ENCODE results near the gene NUAK2. TPM values are rescaled to one million over a fixed set of nuclear protein-coding genes. Genes with fewer than 3 reads are reported as not detected.

Gene NUAK2
- total RNA-seq, 1 donor from 2014 or later: 4.7 TPM

DNA sequence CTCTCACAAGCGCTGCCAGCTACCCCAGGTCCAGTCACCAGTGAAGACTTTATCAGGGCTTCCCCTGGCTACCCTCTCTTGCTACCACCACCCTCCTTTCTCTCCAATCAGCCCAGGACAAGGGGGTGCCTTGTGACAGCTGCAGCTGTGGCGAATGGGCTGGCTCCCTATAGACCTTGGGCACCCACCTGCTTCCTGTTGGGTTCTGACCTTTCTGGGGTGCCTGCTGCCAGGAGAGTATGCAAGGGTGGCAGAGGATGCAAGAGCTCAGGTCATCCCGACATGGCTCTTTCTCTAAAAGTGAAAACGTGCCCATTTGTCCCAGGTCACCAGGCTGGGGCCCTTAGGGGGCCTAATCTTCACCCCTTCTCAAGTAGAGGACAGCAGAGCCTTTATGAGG lies 28.6 kb upstream of the NUAK2 start:
- ATAC-seq (no peak), DNase-seq (ENCODE audit: low spot score) (no peak)
- intact Hi-C loops (cut with DNase I): loop anchor here (5.0 to 10.0 kb wide), 2 partner anchors 75 to 137 kb away; partner anchors contain the start of gene LEMD1

- intact Hi-C loops (cut with DNase I): no loop called here
- ATAC-seq (no peak), DNase-seq (ENCODE audit: low spot score) (no peak)
Observed at GRCh38 chr1:205348554-205349487, 27.3 kb upstream of the NUAK2 start.

DNA sequence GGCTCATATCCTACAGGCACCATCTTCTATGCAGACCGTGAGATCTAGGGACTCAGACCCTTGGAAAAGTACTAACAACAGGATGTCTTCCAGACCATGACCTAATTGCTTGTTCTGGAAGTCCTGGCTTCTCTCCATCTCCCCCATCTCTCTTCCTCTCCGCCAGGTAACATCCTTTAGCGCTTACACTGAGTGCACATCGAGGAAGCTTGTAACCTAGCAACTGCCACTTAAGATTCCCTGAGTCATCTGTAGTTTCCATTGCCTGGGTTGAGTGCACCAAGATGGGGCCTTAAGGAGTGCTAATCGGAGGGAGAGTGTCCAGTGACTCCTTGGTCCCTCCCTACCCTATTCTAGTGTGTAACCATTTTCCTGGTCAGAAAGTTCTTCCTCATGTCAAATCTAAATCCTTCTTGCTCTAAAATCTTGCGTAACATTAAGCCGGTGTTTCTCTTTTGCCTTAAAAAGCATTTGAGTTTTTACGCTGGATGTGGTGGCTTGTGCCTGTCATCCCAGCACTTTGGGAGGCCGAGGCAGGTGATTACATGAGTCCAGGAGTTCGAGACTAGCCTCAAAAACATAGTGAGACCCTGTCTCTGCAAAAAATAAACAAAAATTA lies 25.5 kb upstream of the NUAK2 start:
- intact Hi-C loops (cut with DNase I): no loop called here
- ATAC-seq (no peak), DNase-seq (ENCODE audit: low spot score) (no peak)

- ATAC-seq: no peak
Observed at GRCh38 chr1:205345761-205346160, 24.2 kb upstream of the NUAK2 start.

DNA sequence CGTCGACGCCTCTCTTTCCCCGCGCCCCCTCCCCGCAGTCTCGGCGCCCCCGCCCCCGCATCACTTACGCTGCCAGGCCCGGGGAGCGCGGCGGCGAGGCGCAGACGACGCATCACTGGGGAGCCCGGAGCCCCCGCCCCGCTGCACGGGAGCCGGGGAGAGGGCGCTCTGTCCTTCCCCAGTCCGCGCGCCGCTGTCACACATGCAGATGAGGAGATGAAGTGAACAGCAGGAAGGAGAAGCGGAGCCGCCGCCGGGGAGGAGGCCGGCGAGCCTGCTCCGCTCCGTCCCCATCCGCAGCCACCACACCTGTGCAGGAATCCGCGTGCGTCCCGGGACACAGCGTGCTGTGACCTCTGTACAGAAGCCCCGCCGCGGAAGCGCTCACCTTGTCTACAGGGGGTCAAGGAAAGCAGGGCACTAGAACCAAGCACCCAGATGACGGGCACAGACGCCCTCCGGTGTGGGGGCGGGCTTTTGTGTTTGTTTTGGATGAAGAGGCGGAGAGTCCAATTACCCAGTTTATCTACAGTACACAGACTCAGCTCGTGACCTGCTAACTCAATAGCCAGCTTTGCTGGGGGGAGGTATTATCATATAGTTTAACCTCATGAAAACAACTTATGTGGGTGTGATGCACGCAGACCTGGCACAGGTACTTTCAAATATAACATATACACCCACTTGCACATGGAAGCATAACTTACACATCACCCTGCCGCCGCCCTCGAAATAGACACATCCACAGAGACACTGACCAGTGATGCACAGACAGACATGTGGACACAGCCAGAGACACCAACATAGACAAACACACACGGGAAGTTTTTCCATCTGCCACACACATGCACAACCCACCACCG lies 22.8 kb upstream of the NUAK2 start:
- intact Hi-C loops (cut with DNase I): no loop called here
- peak; percentile 39 for ATAC-seq
- DNase-seq (ENCODE audit: low spot score): no peak

More at GRCh38 chr1:205345761-205346160, 24.2 kb upstream of the NUAK2 start:
- no peak for DNase-seq (ENCODE audit: low spot score)
- intact Hi-C loops (cut with DNase I): no loop called here

DNA sequence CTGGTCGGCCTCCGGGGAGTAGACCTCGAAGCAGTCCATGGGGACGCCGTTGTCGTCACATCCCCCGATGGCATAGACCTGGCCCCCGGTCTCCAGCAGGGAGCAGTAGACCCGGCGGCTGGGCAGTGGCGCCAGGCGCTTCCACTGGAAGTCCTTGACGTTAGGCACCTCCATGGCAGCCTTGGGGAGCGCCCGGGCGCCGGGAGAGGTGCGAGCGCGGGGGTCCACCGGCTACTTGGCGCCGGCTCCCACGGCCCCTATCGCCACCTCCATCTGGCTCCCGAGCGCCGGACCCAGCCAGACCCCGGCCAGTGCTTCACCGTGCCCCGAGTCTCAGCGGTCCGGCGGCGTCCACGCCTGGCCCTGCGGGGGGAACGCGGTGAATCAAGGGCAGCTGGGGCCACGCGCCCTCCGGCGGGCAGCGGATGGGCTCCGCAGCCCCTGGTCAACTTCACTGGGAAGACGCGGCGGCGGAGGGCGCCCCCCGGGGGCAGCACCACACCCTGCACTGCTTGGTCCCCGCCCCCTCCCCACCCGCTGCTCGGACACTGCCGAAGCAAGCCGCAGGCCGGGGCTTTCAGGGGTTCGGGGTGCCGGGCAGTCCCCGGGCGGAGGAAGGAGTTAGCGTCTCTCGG lies 22.0 kb upstream of the NUAK2 start:
- DNase-seq (ENCODE audit: low spot score): no peak
- intact Hi-C loops (cut with DNase I): no loop called here
- peak; percentile 17 for ATAC-seq

GRCh38 chr1:205342986-205343385 lies 21.4 kb upstream of the NUAK2 start:
- intact Hi-C loops (cut with DNase I): no loop called here
- no peak for DNase-seq (ENCODE audit: low spot score)
- no peak for ATAC-seq

GRCh38 chr1:205340676-205341075 lies 19.1 kb upstream of the NUAK2 start:
- intact Hi-C loops (cut with DNase I): no loop called here
- DNase-seq (ENCODE audit: low spot score) (no peak), ATAC-seq (no peak)

DNA sequence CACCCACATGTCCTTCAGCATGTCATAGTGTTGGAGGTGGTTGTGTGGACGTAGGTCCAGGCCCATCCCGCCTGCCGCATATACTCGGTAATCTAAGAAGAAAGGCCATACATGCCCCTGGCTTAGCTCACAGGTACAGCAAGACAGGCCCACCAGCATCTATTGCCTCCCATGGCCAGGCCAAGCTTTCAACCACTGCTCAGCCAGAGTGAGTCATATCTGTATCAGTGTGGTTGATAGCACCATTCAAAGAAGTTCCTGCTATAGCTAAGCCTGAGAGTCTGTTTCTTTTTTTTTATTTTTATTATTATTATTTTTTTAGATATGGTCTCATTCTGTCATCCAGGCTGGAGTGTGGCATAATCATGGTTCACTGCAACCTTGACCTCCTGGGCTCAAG lies 18.2 kb upstream of the NUAK2 start:
- no peak for DNase-seq (ENCODE audit: low spot score)
- intact Hi-C loops (cut with DNase I): no loop called here
- no peak for ATAC-seq

DNA sequence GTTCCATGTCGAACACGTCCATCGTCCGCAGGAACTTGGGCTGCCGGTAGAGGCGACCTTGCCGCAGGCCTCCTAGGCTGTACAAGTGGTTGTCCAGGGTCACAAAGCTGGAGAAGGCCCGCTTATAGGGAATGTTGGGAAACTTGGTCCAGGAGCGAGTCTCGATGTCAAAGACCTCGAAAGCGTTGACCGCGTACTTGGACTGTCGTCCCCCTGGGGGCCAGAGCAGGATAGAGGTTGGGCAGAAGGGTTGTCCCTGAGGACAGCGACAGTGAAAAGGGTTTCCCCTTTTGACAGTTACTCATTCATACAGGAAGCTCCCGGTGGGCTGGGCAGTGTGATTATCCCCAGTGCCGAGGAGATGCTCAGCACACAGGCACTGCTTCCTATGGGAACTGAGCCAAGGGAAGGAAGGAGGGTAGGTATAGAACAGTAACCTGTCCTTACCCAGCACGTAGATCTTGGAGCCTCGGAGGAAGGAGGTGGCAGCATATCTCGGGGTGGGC lies 17.7 kb upstream of the NUAK2 start:
- no peak for DNase-seq (ENCODE audit: low spot score)
- intact Hi-C loops (cut with DNase I): no loop called here
- no peak for ATAC-seq

DNA sequence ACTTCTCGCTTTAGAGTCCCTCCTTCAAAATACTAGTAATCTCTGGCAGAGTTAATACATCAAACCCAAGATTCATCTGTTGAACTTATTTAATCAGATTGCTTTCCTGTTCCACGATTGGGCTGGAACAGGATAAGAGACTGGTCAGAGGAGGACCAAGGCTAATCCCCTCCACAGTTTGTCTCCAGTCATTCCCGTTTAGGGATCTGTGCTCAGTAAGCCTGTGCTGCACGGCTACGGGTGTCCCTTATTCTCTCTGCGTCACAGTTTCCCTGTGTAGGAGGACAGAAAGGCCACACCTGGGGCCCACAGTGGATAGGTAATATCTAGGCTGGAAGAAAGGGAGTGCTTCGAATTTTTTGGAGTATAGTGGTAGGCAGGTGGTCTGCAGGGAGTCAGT lies 16.5 kb upstream of the NUAK2 start:
- ATAC-seq (no peak), DNase-seq (ENCODE audit: low spot score) (no peak)
- intact Hi-C loops (cut with DNase I): no loop called here

- intact Hi-C loops (cut with DNase I): no loop called here
- no peak for ATAC-seq
- DNase-seq (ENCODE audit: low spot score): no peak
Observed at GRCh38 chr1:205337481-205337880, 15.9 kb upstream of the NUAK2 start.

DNA sequence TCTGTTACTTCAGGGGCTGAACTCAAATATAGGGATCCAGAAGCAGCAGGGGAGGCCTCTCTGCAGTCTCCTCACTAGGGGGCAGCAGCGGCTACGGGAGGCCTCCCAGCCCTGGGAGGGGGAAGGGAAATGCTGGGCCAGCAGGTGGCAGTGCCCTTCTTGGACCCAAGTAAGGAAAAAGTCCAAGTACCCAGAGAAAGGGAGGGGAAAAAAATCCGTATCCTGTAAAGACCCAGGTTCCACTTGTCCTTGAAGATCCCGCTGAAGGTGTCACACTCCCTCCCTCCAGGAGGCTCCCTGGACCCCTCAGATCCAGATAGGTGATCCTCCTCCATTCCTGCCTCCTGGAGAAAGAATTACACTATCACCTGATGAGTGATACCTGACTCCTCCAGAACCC lies 14.1 kb upstream of the NUAK2 start:
- intact Hi-C loops (cut with DNase I): no loop called here
- ATAC-seq: peak; percentile 80
- peak; percentile 86 for DNase-seq (ENCODE audit: low spot score)

DNA sequence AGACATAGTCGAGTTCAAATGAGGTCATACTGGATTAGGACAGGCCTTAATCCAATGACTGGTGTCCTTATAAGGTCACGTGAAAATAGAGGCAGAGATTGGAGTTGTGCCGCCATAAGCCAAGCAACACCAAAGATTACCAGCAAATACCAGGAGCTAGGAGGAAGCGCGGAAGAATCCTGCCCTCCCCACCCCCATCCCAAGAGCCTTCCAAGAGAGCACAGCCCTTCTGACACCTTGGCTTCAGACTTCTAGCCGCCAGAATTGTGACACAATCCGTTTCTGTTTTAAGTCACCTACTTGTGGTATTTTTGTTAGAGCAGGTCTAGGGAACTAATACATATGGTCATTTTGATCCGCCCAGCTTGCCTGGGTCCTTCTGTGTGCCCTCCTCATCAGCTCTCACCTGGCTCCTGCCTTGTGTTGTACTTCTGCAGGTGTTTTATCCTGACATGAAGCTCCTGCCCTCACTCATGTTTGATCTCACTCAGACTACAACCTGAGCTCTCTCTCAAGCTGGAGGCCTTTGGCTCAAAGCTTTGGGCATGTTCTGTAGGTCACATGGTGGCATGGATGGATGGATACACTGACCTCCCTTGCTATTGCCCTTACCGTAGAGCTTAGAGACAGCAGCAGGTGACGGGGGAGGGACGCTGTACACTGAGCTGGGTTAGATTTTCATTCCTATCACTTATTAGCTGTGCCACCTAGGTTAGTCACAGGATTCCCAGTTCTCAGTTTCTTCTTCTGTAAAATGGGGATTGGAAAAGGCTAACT lies 10.7 kb upstream of the NUAK2 start:
- intact Hi-C loops (cut with DNase I): loop anchor here (5.0 kb wide), 1 partner anchor 210 kb away; the partner anchor contains the start of gene RBBP5
- DNase-seq (ENCODE audit: low spot score) (no peak), ATAC-seq (no peak)

- intact Hi-C loops (cut with DNase I): loop anchor here (5.0 kb wide), 1 partner anchor 208 kb away; the partner anchor contains the start of gene RBBP5
- DNase-seq (ENCODE audit: low spot score): no peak
- ATAC-seq: no peak
Observed at GRCh38 chr1:205330150-205330549, 8.6 kb upstream of the NUAK2 start.

- intact Hi-C loops (cut with DNase I): loop anchor here (5.0 kb wide), 1 partner anchor 207 kb away; the partner anchor contains the start of gene RBBP5
- ATAC-seq: no peak
- no peak for DNase-seq (ENCODE audit: low spot score)
Observed at GRCh38 chr1:205329719-205330118, 8.2 kb upstream of the NUAK2 start.

GRCh38 chr1:205328476-205328875 lies 6.9 kb upstream of the NUAK2 start:
- no peak for ATAC-seq
- intact Hi-C loops (cut with DNase I): no loop called here
- DNase-seq (ENCODE audit: low spot score): no peak

All from sciatic nerve (tissue), 2 donors.